HepG2 (cell line): ENCODE data around the gene CTF1.

Experiments
- CTCF ChIP-seq: sonication (generic); formaldehyde crosslinking; IDR thresholded peaks from 2 replicates; pipeline ENCODE4 v1.5.0; 2020; ENCODE audit warnings: mild to moderate bottlenecking, missing genetic modification reagents, moderate library complexity
- NFKBIZ ChIP-seq: IDR thresholded peaks from 2 replicates; pipeline ENCODE4 v1.6.1; 2018; ENCODE audit warnings: missing genetic modification reagents, missing compliant biosample characterization
- ZNF407 ChIP-seq: sonication (generic); formaldehyde crosslinking; IDR thresholded peaks from one replicate; pipeline ENCODE4 v1.5.1; 2020; ENCODE audit warnings: mild to moderate bottlenecking, missing genetic modification reagents; ENCODE audit errors: not compliant biosample characterization
- ZNF7 ChIP-seq: IDR thresholded peaks from 2 replicates; pipeline ENCODE4 v1.6.1; 2016; ENCODE audit warnings: missing biosample characterization, missing genetic modification reagents

- TF ChIP-seq ZNF407 (CRISPR knock-in tag) (no peak), ZNF7 (CRISPR knock-in tag) (no peak), NFKBIZ (CRISPR knock-in tag) (no peak), CTCF (CRISPR knock-in tag) (no peak)
Observed at GRCh38 chr16:30931068-30931650, 34.7 kb downstream of the CTF1 start.
